WERI-Rb-1 (cell line): ENCODE results near the gene HDAC4.

ENCODE experiments used
- DNase-seq: peaks from one replicate; pipeline ENCODE4 v3.0.0-alpha.2; 2020
- H3K27ac ChIP-seq: fragments of 250-450 bp; sonication (Bioruptor Pico); 2 replicates; pipeline ENCODE4 v1.5.1; 2020; ENCODE audit warnings: mild to moderate bottlenecking, moderate library complexity
- H3K27me3 ChIP-seq: fragments of 250-450 bp; sonication (Bioruptor Pico); 2 replicates; pipeline ENCODE4 v1.5.1; 2021; ENCODE audit warnings: mild to moderate bottlenecking, low read depth, moderate library complexity; ENCODE audit not compliant: insufficient read depth, severe bottlenecking
- H3K36me3 ChIP-seq: fragments of 250-450 bp; sonication (Bioruptor Pico); 2 replicates; pipeline ENCODE4 v1.5.1; 2020; ENCODE audit warnings: mild to moderate bottlenecking, moderate library complexity
- H3K4me3 ChIP-seq: 2 replicates; pipeline ENCODE4 v1.5.1; 2011; ENCODE audit warnings: low read depth, mild to moderate bottlenecking, control low read depth, low read length
- H3K9me3 ChIP-seq: fragments of 250-450 bp; sonication (Bioruptor Pico); 2 replicates; pipeline ENCODE4 v1.5.1; 2021; ENCODE audit warnings: mild to moderate bottlenecking, moderate library complexity; ENCODE audit not compliant: severe bottlenecking
- CTCF ChIP-seq: IDR thresholded peaks from 2 replicates; pipeline ENCODE4 v1.5.1; 2011; ENCODE audit warnings: low read depth, mild to moderate bottlenecking, control low read depth, inconsistent platforms, low read length

Gene HDAC4

DNA sequence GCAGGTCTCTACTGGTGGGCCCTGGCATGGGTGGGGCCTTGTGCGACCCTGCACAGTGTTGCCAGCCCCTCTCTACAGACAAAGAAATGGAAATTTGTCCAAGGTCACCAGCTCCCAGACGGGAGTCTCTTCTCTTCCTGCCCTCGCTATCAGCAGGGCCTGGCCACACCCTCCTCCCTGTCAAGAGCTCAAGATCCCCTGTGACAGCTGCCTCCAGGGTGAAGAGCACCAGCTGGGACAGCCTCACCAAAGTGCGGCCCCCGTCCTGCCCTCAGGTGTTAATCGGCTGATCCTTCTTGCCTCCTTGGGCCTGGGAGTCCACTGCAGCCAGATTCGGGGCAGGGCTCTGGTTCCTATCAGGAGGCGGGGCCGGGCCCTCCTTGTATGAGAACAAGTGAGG is 293.9 kb downstream of the HDAC4 start:
- no peak overlapping the region for H3K27ac ChIP-seq
- no peak for DNase-seq
- no peaks in the 10 kb centered on the region for H3K9me3 ChIP-seq
- no peaks in the 10 kb centered on the region; the same call in 1 of the 2 replicates for H3K36me3 ChIP-seq
- no peak overlapping the region for H3K4me3 ChIP-seq
- TF ChIP-seq CTCF = no peak
- H3K27me3 ChIP-seq = no peaks in the 10 kb centered on the region

DNA sequence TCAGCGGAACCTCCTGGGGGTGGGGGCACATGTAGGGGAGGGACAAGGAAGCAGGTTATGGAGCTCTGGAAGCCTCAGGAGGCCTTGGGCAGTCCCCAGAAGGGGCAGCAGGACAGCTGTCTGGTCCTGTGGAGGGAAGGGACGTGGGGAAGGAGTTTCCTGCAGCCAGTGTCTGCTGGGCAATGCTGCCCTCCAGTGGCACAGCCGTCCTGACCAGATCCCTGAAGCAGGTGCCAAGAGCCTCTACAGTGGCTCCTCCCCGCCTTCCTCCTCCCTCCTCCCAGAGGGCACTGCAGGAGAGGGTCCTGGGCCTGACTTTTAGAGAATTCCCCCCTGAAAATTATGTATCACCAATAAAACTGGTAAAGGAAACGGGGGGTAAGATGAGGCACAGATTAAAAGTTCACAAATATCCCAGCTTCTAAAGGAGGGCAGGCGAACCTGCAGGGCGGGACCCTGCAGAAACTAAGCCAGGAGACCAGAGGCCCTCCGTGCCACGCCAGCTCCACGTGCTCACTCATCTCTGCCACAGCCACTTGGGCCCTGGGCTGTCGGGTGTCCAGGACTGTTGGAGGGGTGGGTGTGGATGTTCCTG is 294.4 kb downstream of the HDAC4 start:
- Histone ChIP-seq H3K27me3 (no peaks in the 10 kb centered on the region), H3K36me3 (no peaks in the 10 kb centered on the region; the same call in 1 of the 2 replicates), H3K4me3 (no peak overlapping the region), H3K27ac (no peak overlapping the region), H3K9me3 (no peaks in the 10 kb centered on the region)
- TF ChIP-seq CTCF = peak; percentile 85
- DNase-seq = peak; percentile 67

DNA sequence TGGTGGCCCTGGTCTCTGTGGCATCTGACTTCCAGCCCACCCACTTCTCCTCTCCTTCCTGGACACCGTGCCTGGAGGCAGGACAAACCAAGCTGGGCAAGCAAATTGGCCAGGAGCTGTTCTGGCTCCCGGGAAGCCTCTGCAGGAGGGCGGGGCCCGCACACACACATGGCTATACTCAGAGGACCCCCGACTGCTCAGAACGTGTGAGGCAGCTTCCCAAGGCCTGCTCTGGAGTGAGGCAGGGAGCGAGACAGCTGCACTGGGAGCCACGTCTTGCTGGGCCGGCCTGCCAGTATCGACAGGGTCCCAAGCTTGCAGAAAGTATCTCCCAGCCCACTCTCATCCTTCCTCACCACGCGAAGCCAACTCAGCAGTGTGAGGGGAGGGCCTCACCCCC is 295.6 kb downstream of the HDAC4 start:
- H3K9me3 ChIP-seq = no peaks in the 10 kb centered on the region
- H3K27me3 ChIP-seq = no peaks in the 10 kb centered on the region
- TF ChIP-seq CTCF = no peak
- no peak overlapping the region for H3K27ac ChIP-seq
- no peak overlapping the region for H3K4me3 ChIP-seq
- H3K36me3 ChIP-seq = no peaks in the 10 kb centered on the region; the same call in 1 of the 2 replicates
- no peak for DNase-seq

- no peak overlapping the region for H3K4me3 ChIP-seq
- H3K27me3 ChIP-seq = no peaks in the 10 kb centered on the region
- H3K9me3 ChIP-seq = no peaks in the 10 kb centered on the region
- TF ChIP-seq CTCF = no peak
- no peaks in the 10 kb centered on the region; the same call in 1 of the 2 replicates for H3K36me3 ChIP-seq
- no peak for DNase-seq
- no peak overlapping the region for H3K27ac ChIP-seq
These were observed 296.0 kb downstream of the HDAC4 start for GRCh38 chr2:239104800-239105199.

- DNase-seq = no peak
- no peak overlapping the region for H3K4me3 ChIP-seq
- H3K9me3 ChIP-seq = no peaks in the 10 kb centered on the region
- H3K27ac ChIP-seq = no peak overlapping the region
- no peaks in the 10 kb centered on the region for H3K36me3 ChIP-seq
- no peaks in the 10 kb centered on the region for H3K27me3 ChIP-seq
- TF ChIP-seq CTCF = no peak
These were observed 297.4 kb downstream of the HDAC4 start for GRCh38 chr2:239103125-239104098.
